IMR-90 (cell line): ENCODE data around the gene FAM20C. TPM values are rescaled to one million over a fixed set of nuclear protein-coding genes. Genes with fewer than 3 reads are reported as not detected.

Source experiments
- ATAC-seq: fragments of 200-7000 bp; cut with Tn5 transposase; 2 replicates; pipeline ENCODE4 v1.9.1; 2020; ENCODE audit warnings: low read depth, mild to moderate bottlenecking, moderate library complexity
- BruUV-seq: library from RNA; stranded (reverse); fragments of 400-500 nt; replicated peaks from 2 replicates; lab custom pipeline; 2021; lab: Mats Ljungman, UMichigan
- CTCF ChIA-PET: fragments of 300-600 bp; formaldehyde crosslinking; extraction: SDS; loops from one replicate; lab custom pipeline; 2021; ENCODE audit warnings: antibody characterized with exemption; lab: Yijun Ruan, JAX
- POLR2A ChIA-PET: fragments of 300-600 bp; sonication (Branson Sonifier 250); formaldehyde crosslinking; loops from one replicate; lab custom pipeline; 2022; ENCODE audit warnings: antibody characterized with exemption; ENCODE audit not compliant: unreplicated experiment; lab: Charles Lee
- DNase-seq: peaks from one replicate; pipeline ENCODE4 v3.0.0; 2013
- H2AFZ ChIP-seq: replicated peaks from 2 replicates; pipeline ENCODE3; 2013; ENCODE audit warnings: low read length, mild to moderate bottlenecking; ENCODE audit not compliant: poor library complexity
- H2AK5ac ChIP-seq: 2 replicates; pipeline ENCODE4 v1.6.1; 2013; ENCODE audit warnings: low read depth, low read length, inconsistent platforms
- H2AK9ac ChIP-seq: replicated peaks from 2 replicates; pipeline ENCODE3; 2013; ENCODE audit warnings: mild to moderate bottlenecking, low read depth, low read length, moderate library complexity; ENCODE audit not compliant: poor library complexity
- H2BK120ac ChIP-seq: 2 replicates; pipeline ENCODE4 v1.6.1; 2013; ENCODE audit warnings: low read depth, low read length, inconsistent platforms
- H2BK15ac ChIP-seq: 3 replicates; pipeline ENCODE4 v1.6.1; 2013; ENCODE audit warnings: low read depth, low read length, inconsistent platforms
- H2BK20ac ChIP-seq: 2 replicates; pipeline ENCODE4 v1.6.1; 2013; ENCODE audit warnings: low read depth, mild to moderate bottlenecking, inconsistent platforms, low read length, moderate library complexity
- H2BK5ac ChIP-seq: 2 replicates; pipeline ENCODE4 v1.6.1; 2013; ENCODE audit warnings: mild to moderate bottlenecking, low read depth, low read length, inconsistent platforms; ENCODE audit not compliant: poor library complexity, severe bottlenecking
- H3K14ac ChIP-seq: replicated peaks from 2 replicates; pipeline ENCODE4 v1.6.1; 2013; ENCODE audit warnings: low read depth, low read length, inconsistent platforms
- H3K18ac ChIP-seq: 2 replicates; pipeline ENCODE4 v1.6.1; 2013; ENCODE audit warnings: low read depth, low read length, control low read depth
- H3K23ac ChIP-seq: 2 replicates; pipeline ENCODE4 v1.6.1; 2013; ENCODE audit warnings: low read depth, low read length, inconsistent platforms
- H3K27ac ChIP-seq: 2 replicates; pipeline ENCODE4 v1.5.1; 2013; ENCODE audit warnings: mild to moderate bottlenecking, control low read depth, low read length; ENCODE audit not compliant: insufficient read depth
- H3K27me3 ChIP-seq: 2 replicates; pipeline ENCODE4 v1.6.1; 2013; ENCODE audit warnings: low read length; ENCODE audit not compliant: control insufficient read depth, insufficient read depth
- H3K36me3 ChIP-seq: 2 replicates; pipeline ENCODE4 v1.6.1; 2013; ENCODE audit warnings: low read length, mixed read lengths; ENCODE audit not compliant: control insufficient read depth, insufficient read depth
- H3K4ac ChIP-seq: 2 replicates; pipeline ENCODE4 v1.6.1; 2013; ENCODE audit warnings: low read depth, low read length, inconsistent platforms
- H3K4me1 ChIP-seq: 2 replicates; pipeline ENCODE4 v1.6.1; 2013; ENCODE audit warnings: low read length, mixed read lengths; ENCODE audit not compliant: control insufficient read depth, insufficient read depth
- H3K4me2 ChIP-seq: 2 replicates; pipeline ENCODE4 v1.6.1; 2013; ENCODE audit warnings: low read depth, mild to moderate bottlenecking, control low read depth, low read length, moderate library complexity
- H3K4me3 ChIP-seq: 2 replicates; pipeline ENCODE4 v1.5.1; 2013; ENCODE audit warnings: low read depth, mild to moderate bottlenecking, control low read depth, low read length, moderate library complexity; ENCODE audit not compliant: insufficient read depth
- H3K56ac ChIP-seq: 2 replicates; pipeline ENCODE4 v1.6.1; 2013; ENCODE audit warnings: low read length, inconsistent platforms; ENCODE audit not compliant: insufficient read depth; ENCODE audit errors: extremely low read depth
- H3K79me1 ChIP-seq, 2 experiments: 2 replicates each; pipeline ENCODE4 v1.6.1; 2013; ENCODE audit warnings: low read length in 2 of 2, inconsistent platforms in 1 of 2, low read depth in 1 of 2
- H3K9ac ChIP-seq: 2 replicates; pipeline ENCODE4 v1.6.1; 2013; ENCODE audit warnings: low read depth, low read length, control low read depth
- H3K9me1 ChIP-seq: 2 replicates; pipeline ENCODE4 v1.6.1; 2013; ENCODE audit warnings: low read length, inconsistent platforms; ENCODE audit not compliant: insufficient read depth
- H3K9me3 ChIP-seq: 2 replicates; pipeline ENCODE4 v1.6.1; 2013; ENCODE audit warnings: low read length; ENCODE audit not compliant: control insufficient read depth, insufficient read depth
- H4K20me1 ChIP-seq: 2 replicates; pipeline ENCODE4 v1.6.1; 2013; ENCODE audit warnings: low read length, inconsistent platforms; ENCODE audit not compliant: insufficient read depth
- H4K5ac ChIP-seq: 2 replicates; pipeline ENCODE4 v1.6.1; 2013; ENCODE audit warnings: mild to moderate bottlenecking, low read depth, low read length, control low read depth
- H4K8ac ChIP-seq, 2 experiments: 2 replicates each; pipeline ENCODE4 v1.6.1; 2013; ENCODE audit warnings: low read depth in 2 of 2, low read length in 2 of 2, control low read depth in 1 of 2, inconsistent platforms in 1 of 2
- H4K91ac ChIP-seq: 2 replicates; pipeline ENCODE4 v1.6.1; 2013; ENCODE audit warnings: low read depth, low read length, inconsistent platforms; ENCODE audit not compliant: insufficient read depth
- CTCF ChIP-seq: conservative IDR thresholded peaks from 2 replicates; pipeline ENCODE4 v1.5.1; 2012; ENCODE audit warnings: mild to moderate bottlenecking, low read depth, low read length, improper control_type of control experiment
- MXI1 ChIP-seq: IDR thresholded peaks from 2 replicates; pipeline ENCODE4 v1.6.1; 2012; ENCODE audit warnings: low read depth, mild to moderate bottlenecking, low read length, moderate library complexity, borderline replicate concordance
- POLR2A ChIP-seq: IDR thresholded peaks from 2 replicates; pipeline ENCODE4 v1.6.1; 2012; ENCODE audit warnings: mild to moderate bottlenecking, low read depth, low read length
- USF2 ChIP-seq: fragments of 150-350 bp; IDR thresholded peaks from 2 replicates; pipeline ENCODE4 v1.6.1; 2017; ENCODE audit warnings: mild to moderate bottlenecking, antibody characterized with exemption, low read length, low read depth
- WGBS, 2 experiments: methylation state at CpG; one replicate each; pipeline versions ENCODE4 v1.1.5 to v1.1.7; 2013; ENCODE audit warnings: missing lambda C conversion rate in 2 of 2; ENCODE audit not compliant: insufficient read length in 1 of 2; ENCODE audit errors: extremely low coverage in 2 of 2; 5-methylcytosine and 5-hydroxymethylcytosine counted together
- dilution Hi-C: fragments of 300-500 bp; cut with HindIII; formaldehyde crosslinking; loops from one replicate; pipeline ENCODE4 v1.14.3; 2018; ENCODE audit warnings: low sequenced_read_pairs; ENCODE audit not compliant: unreplicated experiment
- in situ Hi-C: fragments of 300-500 bp; cut with MboI; formaldehyde crosslinking; loops from 3 replicates; pipeline ENCODE4 v1.14.3; 2019; ENCODE audit warnings: low sequenced_read_pairs, inconsistent platforms, mixed read lengths
- intact Hi-C: fragments of 100-400 bp; cut with micrococcal nuclease; formaldehyde crosslinking; loops from 2 replicates; pipeline ENCODE4 v1.10.0; 2022
- polyA plus RNA-seq, 3 experiments: library from polyadenylated mRNA; depleted of rRNA; stranded (reverse); fragments of >200 nt; gene quantifications; 2 replicates each; pipeline ENCODE4 v1.2.3, GENCODE V29; 2012; ENCODE audit warnings: low replicate concordance in 1 of 3
- total RNA-seq: library from RNA; depleted of rRNA; stranded (reverse); fragments of >200 nt; gene quantifications from 2 replicates; pipeline ENCODE4 v1.2.3, GENCODE V29; 2012

Gene FAM20C
- total and polyA plus RNA-seq, 2 of the 4 experiments (the other 2 are of a cell fraction) = 7.7 to 36.6 TPM

GRCh38 chr7:220151-220841 lies 27.9 kb downstream of the FAM20C start:
- H2BK5ac ChIP-seq = peak overlapping the region; percentile 46
- ChIA-PET CTCF (no interaction called here), POLR2A (no interaction called here)
- peaks cover 13% of the 10 kb centered on the region for H3K4me1 ChIP-seq
- no peak overlapping the region for H2BK15ac ChIP-seq
- H2AK5ac ChIP-seq = peak overlapping the region; percentile 59; the same call in 1 of the 2 replicates
- H3K27me3 ChIP-seq = no peaks in the 10 kb centered on the region
- H3K56ac ChIP-seq = no peak overlapping the region
- no peak overlapping the region for H3K4me3 ChIP-seq
- no peak overlapping the region for H3K14ac ChIP-seq
- peak overlapping the region; percentile 29 for H3K4ac ChIP-seq
- no peak for DNase-seq
- peaks cover 35% of the 10 kb centered on the region for H4K20me1 ChIP-seq
- in situ Hi-C loops (no loop called here), intact Hi-C loops (no loop called here), dilution Hi-C loops (no loop called here)
- no peak overlapping the region; the same call in 1 of the 2 replicates for H3K18ac ChIP-seq
- H3K9ac ChIP-seq = no peak overlapping the region
- ATAC-seq = no peak
- H3K36me3 ChIP-seq = peaks cover 50% of the 10 kb centered on the region
- WGBS, 2 experiments = 0% methylated on average over 1 of the region's 28 CpGs; no CpG with 5 or more reads in 1 of the 2 experiments
- H3K79me1 ChIP-seq = peaks cover 13 to 45% of the 10 kb centered on the region in 2 experiments
- H4K5ac ChIP-seq = no peak overlapping the region
- no peak overlapping the region; a peak in 1 of 4 replicates for H4K8ac ChIP-seq
- H3K9me3 ChIP-seq = no peaks in the 10 kb centered on the region
- H3K27ac ChIP-seq = 0 out of 2 replicates have a peak overlapping the region, but pooled peaks have one; percentile 43
- H2AFZ ChIP-seq = peak overlapping the region; percentile 13
- H3K9me1 ChIP-seq = peaks cover 16% of the 10 kb centered on the region
- no peak overlapping the region for H3K23ac ChIP-seq
- no peak overlapping the region for H2BK20ac ChIP-seq
- peak overlapping the region; percentile 3 for H2AK9ac ChIP-seq
- peak overlapping the region; percentile 23; the same call in 1 of the 2 replicates for H2BK120ac ChIP-seq
- no TSS peak for BruUV-seq
- TF ChIP-seq CTCF = 0 out of 2 replicates have a peak, but pooled peaks have one; percentile 16
- TF ChIP-seq POLR2A = no peak
- peak; percentile 38; the same call in 1 of the 2 replicates for TF ChIP-seq USF2
- TF ChIP-seq MXI1 = peak; percentile 49; the same call in 1 of the 2 replicates
- no peak overlapping the region for H3K4me2 ChIP-seq
- H4K91ac ChIP-seq = no peak overlapping the region; the same call in none of the 2 replicates
